Stimulated activated CD8-positive, alpha-beta memory T cell treated with anti-CD3 and anti-CD28 coated beads, Interleukin-7, amount 100 ng/mL, for 48 hours (primary cell): ENCODE results near the gene SLC8A1.

ENCODE experiments used
- DNase-seq, 2 donors: peaks; one replicate each; pipeline ENCODE4 v3.0.0-alpha.2; 2020; ENCODE audit warnings: low read depth in 1 of 2; ENCODE audit errors: extremely low read depth in 1 of 2

SLC8A1 gene

DNA sequence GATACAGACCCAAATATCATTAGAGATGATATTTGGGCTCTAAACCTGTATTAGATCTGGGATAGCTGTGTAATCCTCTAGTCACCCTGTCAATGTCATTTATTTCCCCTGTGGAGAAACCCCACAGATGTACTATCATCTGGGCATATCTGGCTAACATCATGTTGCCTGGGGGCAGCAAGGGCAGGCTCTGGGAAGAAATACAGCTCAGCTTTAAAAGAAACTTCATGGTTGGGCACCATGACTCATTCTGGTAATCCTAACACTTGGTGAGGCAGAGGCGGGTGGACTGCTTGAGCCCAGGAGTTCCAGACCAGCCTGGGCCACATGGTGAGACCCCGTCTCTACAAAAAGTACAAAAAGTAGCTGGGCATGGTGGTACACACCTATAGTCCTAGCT lies 282.5 kb downstream of the SLC8A1 start:
- DNase-seq: no peak

DNA sequence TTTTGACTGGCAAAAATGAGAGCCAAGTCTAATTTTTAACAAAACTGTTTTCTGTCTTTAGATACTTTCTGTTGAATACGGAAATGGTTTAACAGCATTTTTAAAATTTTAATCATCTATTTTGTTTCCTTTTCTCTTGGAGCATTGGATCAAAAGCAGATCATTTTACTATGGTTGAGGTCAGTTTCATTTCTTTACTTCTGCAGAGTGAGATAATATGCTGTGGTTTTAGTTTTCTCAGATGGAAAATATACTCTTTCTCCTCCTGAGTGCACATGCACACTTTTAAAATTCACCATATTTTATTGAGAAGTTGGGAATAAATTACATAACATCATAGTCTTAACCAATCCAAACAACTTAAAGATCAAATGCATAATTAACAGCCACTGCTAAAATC lies 283.3 kb downstream of the SLC8A1 start:
- DNase-seq: no peak

DNA sequence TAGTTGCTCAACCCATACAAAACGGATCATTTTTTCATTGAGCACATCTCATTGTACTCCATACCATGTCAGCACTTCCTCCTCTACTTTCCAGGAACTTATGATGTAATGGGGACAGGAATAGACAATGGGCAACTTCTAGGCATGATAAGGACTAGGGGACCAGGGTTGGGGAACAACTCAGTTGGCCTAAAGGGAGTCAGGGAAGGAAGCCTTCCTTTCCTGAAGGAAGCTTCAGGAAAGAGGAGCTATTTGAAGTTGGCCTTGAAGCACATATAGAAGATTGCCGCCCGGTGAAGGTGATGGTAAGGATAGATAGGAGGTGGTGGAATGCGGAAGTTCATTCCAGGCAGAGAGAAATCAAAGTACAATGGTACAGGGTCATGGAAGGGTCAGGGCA lies 283.9 kb downstream of the SLC8A1 start:
- DNase-seq: no peak

DNA sequence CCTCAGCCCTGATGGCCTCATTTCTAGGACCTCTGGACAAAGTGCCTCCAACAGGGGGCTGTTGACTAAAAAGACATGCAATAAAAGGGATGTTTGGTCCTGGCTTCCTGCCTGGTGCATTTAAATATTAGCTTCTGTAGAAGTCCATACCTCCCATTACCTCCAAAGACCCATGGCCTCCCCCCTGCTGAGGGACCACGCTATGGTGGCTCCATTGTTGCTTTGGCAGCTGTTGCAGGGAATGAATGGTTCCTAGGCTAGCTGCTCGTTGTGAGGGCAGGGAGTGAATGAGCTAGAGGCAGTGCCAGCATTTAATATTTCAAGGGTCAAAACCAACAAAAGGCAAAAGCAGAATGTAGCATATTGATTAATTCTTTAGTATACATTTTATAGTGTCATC lies 285.9 kb downstream of the SLC8A1 start:
- no peak for DNase-seq

DNA sequence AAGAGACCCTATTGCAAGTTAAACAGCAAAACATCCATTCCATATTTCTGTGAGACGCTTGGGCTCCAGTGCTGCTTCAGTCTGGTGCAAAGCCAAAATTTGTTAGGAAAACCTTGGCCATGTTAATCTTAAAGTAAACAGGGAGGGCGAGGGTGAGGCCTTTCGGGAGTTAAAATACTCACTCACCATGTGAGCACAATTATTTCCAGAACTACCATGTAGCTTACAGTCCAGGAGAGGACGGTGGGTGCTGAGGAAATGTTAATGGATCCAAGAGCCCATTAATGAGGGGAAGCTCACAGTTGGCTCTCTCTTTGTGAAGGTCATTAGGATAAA lies 286.4 kb downstream of the SLC8A1 start:
- DNase-seq: no peak

DNA sequence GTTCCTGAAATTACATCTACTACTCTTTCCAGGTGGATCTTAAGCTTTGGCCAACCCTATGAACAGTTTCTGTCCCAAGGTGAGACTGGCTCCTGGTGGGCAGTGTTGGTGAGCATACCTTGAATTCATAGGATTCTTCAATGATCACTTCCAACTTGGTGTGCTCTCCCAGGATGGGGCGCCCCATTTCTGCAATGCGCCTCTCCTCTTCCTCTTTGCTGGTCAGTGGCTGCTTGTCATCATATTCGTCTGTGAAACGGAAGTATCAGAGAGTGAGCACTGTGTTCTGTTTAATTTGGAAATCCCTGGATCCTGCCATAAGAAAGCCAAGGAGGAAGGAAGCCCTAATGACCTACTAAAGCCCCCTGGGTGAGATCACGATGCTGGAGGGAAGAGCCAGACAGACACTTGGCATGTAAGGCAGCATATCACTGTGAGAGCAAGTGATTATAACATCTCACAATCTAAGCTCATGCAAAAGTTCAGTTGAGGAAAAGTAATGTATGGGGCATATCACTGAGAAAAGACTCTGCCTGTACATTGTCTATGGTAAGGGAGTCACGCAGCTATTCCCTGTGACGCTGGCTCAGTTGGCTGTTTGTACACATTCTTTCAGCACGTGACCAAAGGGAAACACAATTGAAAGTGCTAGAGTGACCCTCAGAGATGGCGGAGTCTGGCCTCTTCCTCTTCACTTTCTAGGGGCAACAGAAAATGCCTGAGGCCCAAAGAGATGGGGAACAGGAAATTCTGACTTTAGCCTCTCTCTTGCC lies 287.0 kb downstream of the SLC8A1 start:
- no peak for DNase-seq

DNA sequence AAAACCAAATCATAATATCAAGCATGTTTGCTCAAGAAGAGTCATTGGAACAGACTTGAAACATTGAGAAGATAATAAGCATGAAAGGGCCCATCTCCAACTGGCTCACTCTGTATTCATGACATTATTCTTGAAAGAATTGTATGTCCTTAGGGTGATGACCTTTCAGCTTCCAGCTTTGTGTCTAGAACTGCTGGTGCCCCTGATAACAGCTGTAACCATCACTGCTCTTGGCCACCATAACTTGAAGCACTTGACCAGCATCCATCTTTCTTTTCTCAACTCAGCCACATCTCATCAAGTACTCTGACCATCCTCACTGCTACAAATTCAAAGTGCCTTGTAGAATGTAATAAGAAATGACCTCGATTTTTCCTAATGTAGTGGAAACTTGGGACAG lies 289.9 kb downstream of the SLC8A1 start:
- no peak for DNase-seq

DNA sequence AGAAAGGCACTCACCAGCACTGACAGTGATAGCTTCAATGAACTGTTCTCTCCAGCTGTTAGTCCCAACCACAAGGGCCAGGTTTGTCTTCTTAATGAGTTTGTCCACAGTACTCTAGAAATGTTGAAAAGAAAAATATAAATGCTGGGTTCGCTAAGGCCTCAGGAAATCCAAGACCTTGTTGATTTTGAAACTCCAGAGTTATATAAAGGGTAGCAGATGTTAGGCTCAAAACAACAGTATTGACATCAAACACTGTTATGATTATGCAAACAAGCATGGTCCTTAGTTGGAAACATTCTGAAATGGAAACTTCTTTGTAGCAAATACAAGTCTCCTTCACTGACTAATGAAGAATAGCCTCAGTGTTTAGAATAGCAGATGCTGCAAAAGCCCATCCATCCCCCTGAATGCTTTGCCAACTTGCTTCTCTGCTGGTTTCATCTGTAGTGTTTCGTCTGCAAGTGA lies 291.1 kb downstream of the SLC8A1 start:
- DNase-seq: no peak

DNA sequence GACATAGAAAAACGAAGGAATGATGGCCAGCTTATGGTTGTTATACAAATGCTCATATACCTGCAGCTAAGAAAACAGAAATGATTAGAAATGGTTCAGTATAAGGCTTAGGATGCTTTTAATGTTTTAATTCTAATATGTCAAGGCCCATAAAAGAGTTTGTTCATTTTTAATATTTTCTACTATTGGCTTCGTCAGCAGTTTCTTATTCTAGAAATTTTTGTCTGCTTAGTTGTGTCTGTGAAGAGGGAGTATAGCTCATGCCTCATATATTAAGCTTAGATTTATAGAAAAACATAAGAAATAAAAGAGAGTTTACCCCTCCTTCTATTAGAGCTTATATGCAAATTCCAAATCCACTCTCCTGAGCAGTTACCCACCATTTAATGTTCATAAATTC lies 292.6 kb downstream of the SLC8A1 start:
- no peak for DNase-seq

DNA sequence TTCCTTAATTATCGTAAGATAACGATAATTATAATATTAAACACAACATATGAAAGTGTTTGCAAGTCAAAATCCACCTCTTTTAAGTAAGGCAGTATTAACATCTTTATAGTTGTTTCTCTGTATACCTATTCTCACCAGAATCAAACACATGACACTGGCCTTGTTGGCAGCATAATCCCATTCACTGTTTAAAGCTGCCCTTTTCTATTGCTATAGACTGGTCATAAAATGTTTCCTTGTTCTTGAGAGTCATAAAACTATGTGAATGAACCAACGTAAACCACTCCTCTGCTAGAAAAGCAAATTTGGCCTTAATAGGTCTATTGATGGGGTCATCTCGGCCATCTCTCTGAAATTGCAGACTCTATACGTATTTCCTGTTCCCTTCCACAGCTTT lies 293.1 kb downstream of the SLC8A1 start:
- no peak for DNase-seq

DNA sequence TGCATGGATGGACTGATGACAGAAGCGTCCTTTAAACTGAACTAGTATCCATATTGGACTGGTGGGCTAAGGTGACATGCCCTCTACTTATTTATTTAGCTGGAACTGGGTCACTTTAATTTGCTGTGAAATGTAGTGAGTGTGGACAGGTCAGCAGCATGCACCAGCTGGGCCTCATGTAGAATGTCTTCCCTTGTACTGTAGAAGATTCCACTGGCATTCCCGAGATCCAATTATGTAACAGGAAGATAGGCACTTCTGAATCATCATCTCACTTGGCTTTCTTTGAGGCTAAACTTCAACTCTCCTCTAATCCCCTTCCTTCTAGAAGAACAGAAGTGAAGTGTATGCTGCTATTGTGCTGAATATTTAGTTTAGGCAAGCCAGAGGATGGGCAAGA lies 296.2 kb downstream of the SLC8A1 start:
- no peak for DNase-seq

DNA sequence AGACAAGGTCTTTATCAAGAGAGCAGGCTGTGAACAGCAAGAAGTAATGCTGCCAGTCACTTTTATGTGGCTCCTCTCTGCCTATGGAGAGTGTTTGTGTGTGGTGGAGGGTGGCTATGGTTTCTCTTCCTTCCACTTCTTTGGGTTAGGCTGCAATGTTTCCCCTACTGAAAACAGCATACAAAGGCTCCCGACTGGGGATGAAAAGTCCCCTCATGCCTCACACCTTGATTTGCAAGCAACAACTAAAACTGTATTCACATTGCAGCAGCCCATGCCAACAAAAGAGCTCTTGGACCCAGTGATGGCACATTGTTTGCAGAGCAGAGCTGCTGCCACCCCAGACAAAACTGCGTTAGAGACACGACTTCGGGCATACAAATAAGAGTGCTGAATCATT lies 301.6 kb downstream of the SLC8A1 start:
- no peak for DNase-seq

DNA sequence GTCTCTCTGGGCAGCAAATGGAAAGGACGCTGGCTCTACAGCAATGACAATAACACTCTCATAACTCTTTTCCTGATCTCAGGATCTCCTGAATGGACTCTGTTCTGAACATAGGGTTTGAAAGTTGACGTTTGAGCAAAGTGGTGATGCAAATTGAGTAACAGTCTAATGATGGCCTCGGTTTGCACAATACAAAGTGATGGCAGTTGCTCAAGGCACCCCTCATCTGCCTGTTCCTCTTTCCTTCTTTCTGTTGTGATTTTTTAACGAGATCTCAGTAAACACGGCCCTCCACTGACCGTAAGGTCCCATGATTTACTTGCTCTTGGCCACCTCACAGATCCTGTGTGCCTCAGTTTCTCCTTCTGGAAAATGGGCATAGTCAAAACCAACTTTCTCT lies 303.6 kb downstream of the SLC8A1 start:
- DNase-seq: no peak

DNA sequence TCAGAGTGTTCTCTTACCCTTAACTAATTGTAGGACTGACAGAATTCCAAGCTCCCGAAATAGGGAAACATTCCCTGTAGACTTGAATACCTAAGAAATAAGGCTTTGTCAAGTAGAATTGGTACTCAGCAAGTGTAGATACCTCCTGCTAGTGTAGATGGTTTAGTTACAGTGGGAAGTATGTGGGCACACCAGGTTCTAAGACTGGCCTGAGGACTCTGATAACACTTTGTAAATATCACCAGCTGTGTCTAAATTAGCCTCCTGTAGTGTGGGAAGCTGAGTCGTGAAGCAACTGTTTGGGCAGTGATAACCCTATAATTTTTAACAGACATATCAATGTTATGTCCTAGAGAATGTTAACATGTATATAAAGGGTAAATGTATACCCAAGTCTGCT lies 304.5 kb downstream of the SLC8A1 start:
- no peak for DNase-seq

DNA sequence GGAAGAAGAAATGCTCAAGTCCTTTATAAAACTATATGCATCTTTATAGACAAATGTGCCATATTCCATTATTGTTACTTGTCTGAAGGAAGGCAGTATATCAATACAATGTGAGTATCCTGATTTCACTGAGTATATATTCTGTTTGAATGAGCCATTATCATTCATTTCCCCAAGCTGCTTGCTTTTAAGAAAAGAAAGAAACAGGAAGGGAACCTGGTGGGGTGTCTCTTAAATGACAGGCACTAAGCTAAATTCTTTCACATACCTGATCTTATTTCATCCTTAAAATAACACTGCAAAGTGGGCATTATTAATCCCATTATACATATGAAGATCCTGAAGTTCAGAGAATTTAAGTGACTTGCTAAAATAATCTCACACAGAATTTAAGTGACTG lies 307.9 kb downstream of the SLC8A1 start:
- DNase-seq: no peak

DNA sequence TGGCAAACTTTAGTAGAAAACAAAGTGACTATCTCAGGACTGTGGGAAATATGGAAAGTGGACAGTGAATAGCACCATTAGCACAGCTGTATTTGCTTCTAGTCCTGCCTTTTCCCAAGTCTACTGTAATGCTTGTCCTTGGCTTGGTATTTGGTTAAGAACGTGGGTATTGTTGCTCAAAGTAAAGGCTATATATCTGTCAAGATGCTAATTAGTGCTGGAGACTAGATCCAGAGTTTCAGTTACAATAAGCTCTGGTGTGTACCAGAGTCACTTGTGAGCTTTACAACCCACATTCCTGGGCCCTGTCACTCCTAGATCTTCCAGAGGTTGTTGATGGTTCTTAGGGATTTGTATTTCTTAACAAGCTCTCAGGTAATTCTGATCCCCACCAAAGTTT lies 313.6 kb downstream of the SLC8A1 start:
- no peak for DNase-seq

DNA sequence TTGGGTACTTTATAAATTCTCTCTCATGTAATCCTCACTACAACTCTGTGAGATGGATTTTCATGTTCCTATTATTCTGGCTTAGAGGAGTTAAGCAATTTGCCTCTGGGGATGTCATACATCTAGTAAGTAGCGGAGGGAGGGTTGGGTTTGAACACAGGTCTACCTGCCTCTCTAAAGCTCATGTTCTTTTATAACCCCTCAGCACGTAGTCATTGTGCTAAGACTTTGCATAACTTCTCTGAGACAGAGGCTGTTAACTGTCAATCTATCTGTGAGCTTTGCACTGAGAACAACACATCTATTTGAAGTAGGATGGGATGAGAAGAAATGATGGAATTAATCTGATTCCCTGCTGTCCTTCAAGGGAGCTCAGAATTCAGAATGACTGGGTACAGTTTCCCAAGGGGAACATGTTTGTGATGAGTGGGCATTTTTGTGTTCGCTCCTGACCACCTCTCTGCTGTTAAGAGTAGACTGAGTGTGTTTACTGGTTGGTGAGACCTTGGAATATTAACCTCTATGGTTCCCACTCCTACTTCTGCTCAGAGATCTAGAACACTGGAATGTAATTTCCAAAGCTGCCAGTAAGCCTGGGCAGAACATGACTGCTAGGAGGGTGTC lies 320.7 kb downstream of the SLC8A1 start:
- no peak for DNase-seq

DNA sequence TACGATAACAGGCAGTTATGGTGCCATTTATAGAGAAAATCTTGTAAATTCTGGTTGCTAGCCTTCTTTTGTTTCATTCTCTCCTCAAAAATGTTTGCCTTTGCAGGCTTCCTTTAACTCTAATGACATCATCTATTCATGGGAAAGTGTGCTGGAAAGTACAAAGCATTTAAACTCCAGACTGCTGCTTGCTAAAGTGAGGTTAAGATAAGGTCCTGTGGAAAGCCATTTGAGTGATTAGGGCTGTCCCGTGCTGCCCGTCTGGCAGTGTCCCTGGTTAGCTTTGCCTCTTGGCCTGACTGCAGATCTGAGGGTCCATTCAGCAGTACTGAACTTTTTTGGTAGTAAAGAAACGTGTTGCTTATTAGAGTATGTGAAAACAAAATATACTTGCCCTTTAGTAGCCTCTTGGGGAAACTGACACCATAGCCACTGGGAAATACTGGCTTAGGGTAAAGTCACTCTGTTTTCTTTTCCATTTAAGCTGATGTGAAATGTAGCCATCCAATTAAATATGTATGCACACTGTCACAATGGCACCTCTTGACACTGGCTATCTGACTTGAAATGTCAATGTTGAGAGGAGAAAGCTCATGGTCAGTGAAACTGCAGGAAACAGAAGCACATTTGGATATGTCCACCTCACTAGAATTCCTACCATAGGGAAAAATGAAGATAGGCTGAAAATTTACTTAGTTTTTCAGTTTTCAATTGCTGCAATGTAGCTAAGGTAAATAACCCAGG lies 321.5 kb downstream of the SLC8A1 start:
- no peak for DNase-seq

DNA sequence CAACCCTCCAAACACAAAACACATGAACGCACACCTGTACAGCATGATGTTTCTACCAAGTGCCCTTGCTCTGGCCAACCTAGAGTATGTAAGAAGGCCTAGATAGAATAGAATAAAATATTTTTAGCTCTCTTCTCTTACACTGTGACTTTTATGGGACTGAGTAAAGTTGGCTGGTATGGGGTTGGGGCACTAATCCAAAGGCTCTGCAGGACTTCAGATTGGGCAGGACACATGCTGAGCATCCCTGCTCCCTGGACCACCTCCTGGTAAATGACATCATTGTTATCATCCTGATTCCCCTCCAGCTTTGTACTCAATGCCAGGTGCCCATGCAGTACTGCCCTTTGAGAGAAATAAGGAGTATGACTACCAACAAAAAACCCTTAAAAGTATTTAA lies 322.2 kb downstream of the SLC8A1 start:
- no peak for DNase-seq

DNA sequence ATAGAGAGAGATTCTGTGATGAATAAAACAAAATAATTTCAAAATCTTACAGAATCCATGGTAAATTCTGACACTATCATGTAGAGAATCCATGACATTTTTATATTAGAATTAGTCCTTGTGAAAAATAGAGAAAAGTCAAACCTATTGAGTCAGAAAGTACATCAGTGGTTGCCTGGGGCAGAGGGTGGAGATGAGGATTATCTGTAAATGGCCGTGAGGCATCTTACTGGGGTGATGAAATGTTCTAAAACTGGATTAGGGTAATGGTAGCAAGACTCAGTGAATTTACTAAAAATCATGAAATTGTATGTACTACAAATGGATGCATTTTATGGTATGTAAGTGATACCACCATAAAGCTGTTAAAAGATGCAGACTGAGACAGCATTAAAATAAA lies 323.1 kb downstream of the SLC8A1 start:
- DNase-seq: no peak

DNA sequence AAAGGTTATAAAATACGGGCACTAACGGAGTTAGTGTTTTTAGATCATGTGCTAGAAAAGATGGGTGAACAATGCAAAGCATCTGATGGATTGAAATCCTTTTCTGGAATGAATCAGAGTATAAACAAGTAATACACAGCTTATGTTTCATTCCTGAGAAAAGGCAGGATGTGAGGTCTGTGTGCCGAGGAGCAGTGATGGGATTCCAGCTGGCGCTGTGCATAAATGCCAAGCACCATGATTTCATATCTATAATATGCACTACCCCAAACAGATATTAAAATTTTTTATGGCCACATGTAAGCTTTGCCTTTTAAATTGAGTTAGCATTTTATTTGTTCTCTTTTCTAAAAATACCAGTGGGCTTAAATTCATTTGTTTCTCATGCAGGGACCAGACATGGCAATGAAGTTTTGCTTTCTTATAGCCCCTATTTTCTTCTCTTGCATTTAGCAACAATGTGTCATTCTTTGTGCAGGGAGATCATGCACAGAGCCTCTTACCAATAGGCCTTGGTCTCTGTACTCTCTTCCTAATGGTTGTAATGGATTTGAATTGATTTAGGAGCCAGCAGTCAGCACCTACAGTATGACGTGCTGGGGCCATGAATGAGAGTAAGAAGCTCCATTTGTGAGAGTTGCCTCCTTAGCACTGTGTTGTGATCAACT lies 323.9 kb downstream of the SLC8A1 start:
- DNase-seq: no peak

DNA sequence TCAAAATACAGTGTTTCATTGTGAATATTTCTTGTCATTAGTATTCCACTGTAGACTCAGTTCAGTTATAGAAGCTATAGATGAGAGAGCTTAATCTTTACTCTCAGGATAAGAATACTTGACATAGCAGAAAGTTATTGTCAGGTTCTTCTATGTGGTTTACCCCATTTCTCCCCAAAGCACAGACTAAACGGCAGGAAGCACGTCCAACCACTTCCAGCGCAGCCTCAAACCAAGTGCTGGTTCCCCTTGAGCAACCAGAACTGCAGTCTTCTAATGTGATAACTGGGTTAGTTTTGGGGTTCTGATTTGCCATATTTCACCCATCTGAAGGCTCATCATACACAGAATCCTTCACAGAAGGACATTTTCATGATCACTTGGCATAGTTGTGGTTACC lies 324.7 kb downstream of the SLC8A1 start:
- no peak for DNase-seq
